Thyroid gland (tissue), 4 donors: ENCODE measurements around the gene RHBDF2. TPM values are rescaled to one million over a fixed set of nuclear protein-coding genes. Genes with fewer than 3 reads are reported as not detected.
"Not testable (repeated sequence)": the region's sequence is repeated elsewhere in the genome, so short reads cannot be mapped to it uniquely, and the experiment has no call there.

Source experiments
- DNase-seq, 2 donors: peaks; one replicate each; pipeline ENCODE4 v3.0.0-alpha.2; 2019
- H3K27ac ChIP-seq, 3 donors: fragments of 200-600 bp; sonication (generic); 1 replicate in 2 of 3; 2 replicates in 1 of 3; pipeline ENCODE4 v1.5.1; 2016 to 2019; ENCODE audit warnings: mild to moderate bottlenecking in 1 of 3, moderate library complexity in 1 of 3
- H3K27me3 ChIP-seq: fragments of 200-600 bp; sonication (generic); one replicate; pipeline ENCODE4 v1.5.1; 2019
- H3K36me3 ChIP-seq, 2 donors: fragments of 200-600 bp; sonication (generic); one replicate each; pipeline ENCODE4 v1.5.1; 2016 to 2019
- H3K4me1 ChIP-seq, 2 donors: fragments of 200-600 bp; sonication (generic); one replicate each; pipeline ENCODE4 v1.5.1; 2017 to 2019
- H3K4me3 ChIP-seq, 3 donors: fragments of 200-600 bp; sonication (generic); replicated peaks in 1 of 3; 1 replicate in 2 of 3; 2 replicates in 1 of 3; pipeline ENCODE4 v1.5.1; 2016; ENCODE audit warnings: mild to moderate bottlenecking in 1 of 3
- H3K9me3 ChIP-seq: fragments of 200-600 bp; sonication (generic); one replicate; pipeline ENCODE4 v1.5.1; 2017
- POLR2A ChIP-seq, 2 donors: fragments of 450-650 bp; IDR thresholded peaks; one replicate each; pipeline ENCODE4 v1.6.1; 2017; ENCODE audit warnings: antibody characterized with exemption in 2 of 2, mild to moderate bottlenecking in 2 of 2, moderate library complexity in 1 of 2
- WGBS, 2 donors: methylation state at CpG; one replicate each; pipeline ENCODE4 v1.1.5; 2017; 5-methylcytosine and 5-hydroxymethylcytosine counted together
- intact Hi-C: fragments of 100-400 bp; cut with DNase I; formaldehyde crosslinking; loops from one replicate; pipeline ENCODE4 v1.15.1; 2023
- total RNA-seq, 4 donors: library from RNA; depleted of rRNA; stranded (reverse); fragments of >200 nt; gene quantifications; one replicate each; pipeline ENCODE4 v1.2.3, GENCODE V29; 2016
- TF ChIP-seq, protein P1 (sequence below), 6 experiments: fragments of 200-600 bp in 3 of 6; fragments of 450-650 bp in 3 of 6; sonication (generic) in 3 of 6; IDR thresholded peaks; one replicate each; pipeline ENCODE4 v1.5.1; 2016 to 2019; ENCODE audit warnings: antibody characterized with exemption in 6 of 6, mild to moderate bottlenecking in 2 of 6, inconsistent platforms in 1 of 6, moderate library complexity in 1 of 6

Gene RHBDF2
- total RNA-seq, 4 donors from 2014 or later, result 16.4 to 31.1 (median 22.1) TPM

- no peaks in the 10 kb centered on the region for H3K9me3 ChIP-seq
- TF ChIP-seq, protein P1, sequence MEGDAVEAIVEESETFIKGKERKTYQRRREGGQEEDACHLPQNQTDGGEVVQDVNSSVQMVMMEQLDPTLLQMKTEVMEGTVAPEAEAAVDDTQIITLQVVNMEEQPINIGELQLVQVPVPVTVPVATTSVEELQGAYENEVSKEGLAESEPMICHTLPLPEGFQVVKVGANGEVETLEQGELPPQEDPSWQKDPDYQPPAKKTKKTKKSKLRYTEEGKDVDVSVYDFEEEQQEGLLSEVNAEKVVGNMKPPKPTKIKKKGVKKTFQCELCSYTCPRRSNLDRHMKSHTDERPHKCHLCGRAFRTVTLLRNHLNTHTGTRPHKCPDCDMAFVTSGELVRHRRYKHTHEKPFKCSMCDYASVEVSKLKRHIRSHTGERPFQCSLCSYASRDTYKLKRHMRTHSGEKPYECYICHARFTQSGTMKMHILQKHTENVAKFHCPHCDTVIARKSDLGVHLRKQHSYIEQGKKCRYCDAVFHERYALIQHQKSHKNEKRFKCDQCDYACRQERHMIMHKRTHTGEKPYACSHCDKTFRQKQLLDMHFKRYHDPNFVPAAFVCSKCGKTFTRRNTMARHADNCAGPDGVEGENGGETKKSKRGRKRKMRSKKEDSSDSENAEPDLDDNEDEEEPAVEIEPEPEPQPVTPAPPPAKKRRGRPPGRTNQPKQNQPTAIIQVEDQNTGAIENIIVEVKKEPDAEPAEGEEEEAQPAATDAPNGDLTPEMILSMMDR (IDR thresholded peaks at IDR 0.05), result no peak
- peak in 1 of 2 donors; percentile 11 for TF ChIP-seq POLR2A (IDR thresholded peaks at IDR 0.05)
- no peaks in the 10 kb centered on the region for H3K36me3 ChIP-seq
- peak overlapping the region; percentile 32 to 46 (median 36) for H3K27ac ChIP-seq
- H3K4me1 ChIP-seq, result peaks cover 10 to 19% of the 10 kb centered on the region in 2 donors
- no peak overlapping the region for H3K4me3 ChIP-seq
- intact Hi-C loops, result no loop called here
- 72 to 76% methylated on average over 15 to 22 of the region's 22 CpGs for WGBS, 2 donors
- peak; percentile 43 to 46 for DNase-seq
- no peaks in the 10 kb centered on the region for H3K27me3 ChIP-seq
Measured at GRCh38 chr17:76515274-76515949, 14.2 kb upstream of the RHBDF2 start.

- H3K27ac ChIP-seq, result not testable (repeated sequence)
Measured at GRCh38 chr17:76514355-76514754, 13.1 kb upstream of the RHBDF2 start.

GRCh38 chr17:76513306-76513692 lies 12.1 kb upstream of the RHBDF2 start:
- H3K4me3 ChIP-seq, result no peak overlapping the region
- H3K27ac ChIP-seq, result no peak overlapping the region
- peaks cover 10 to 19% of the 10 kb centered on the region in 2 donors for H3K4me1 ChIP-seq
- DNase-seq, result no peak
- H3K36me3 ChIP-seq, result no peaks in the 10 kb centered on the region
- TF ChIP-seq, protein P1 (IDR thresholded peaks at IDR 0.05), result no peak
- no peak for TF ChIP-seq POLR2A (IDR thresholded peaks at IDR 0.05)
- H3K27me3 ChIP-seq, result no peaks in the 10 kb centered on the region
- WGBS, 2 donors, result 72 to 73% methylated on average over 6 of the region's 6 CpGs
- no peaks in the 10 kb centered on the region for H3K9me3 ChIP-seq
- intact Hi-C loops, result no loop called here

More at GRCh38 chr17:76514355-76514754, 13.1 kb upstream of the RHBDF2 start:
- H3K4me3 ChIP-seq, DNase-seq, H3K27me3 ChIP-seq, H3K36me3 ChIP-seq, H3K9me3 ChIP-seq, intact Hi-C loops: not testable (repeated sequence)
- peaks cover 10 to 19% of the 10 kb centered on the region in 2 donors for H3K4me1 ChIP-seq
- WGBS, 2 donors, result 95 to 97% methylated on average over 6 of the region's 6 CpGs

- Histone ChIP-seq H3K4me1 (peaks cover 5 to 15% of the 10 kb centered on the region in 2 donors), H3K27me3 (no peaks in the 10 kb centered on the region), H3K27ac (no peak overlapping the region), H3K36me3 (no peaks in the 10 kb centered on the region), H3K9me3 (no peaks in the 10 kb centered on the region), H3K4me3 (no peak overlapping the region)
- no peak for TF ChIP-seq POLR2A (IDR thresholded peaks at IDR 0.05)
- TF ChIP-seq, protein P1 (IDR thresholded peaks at IDR 0.05), result no peak
- DNase-seq, result no peak
- intact Hi-C loops, result no loop called here
- WGBS, 2 donors, result 81 to 87% methylated on average over 16 to 22 of the region's 22 CpGs
Measured at GRCh38 chr17:76512366-76513305, 11.4 kb upstream of the RHBDF2 start.

GRCh38 chr17:76511668-76512365 lies 10.6 kb upstream of the RHBDF2 start:
- no peaks in the 10 kb centered on the region for H3K27me3 ChIP-seq
- H3K36me3 ChIP-seq, result no peaks in the 10 kb centered on the region
- 83 to 86% methylated on average over 13 of the region's 13 CpGs for WGBS, 2 donors
- H3K4me1 ChIP-seq, result peaks cover 0 to 8% of the 10 kb centered on the region in 2 donors
- H3K4me3 ChIP-seq, result no peak overlapping the region
- no peak overlapping the region for H3K27ac ChIP-seq
- intact Hi-C loops, result no loop called here
- TF ChIP-seq POLR2A (IDR thresholded peaks at IDR 0.05), result no peak
- TF ChIP-seq, protein P1 (IDR thresholded peaks at IDR 0.05), result no peak
- no peak for DNase-seq
- H3K9me3 ChIP-seq, result no peaks in the 10 kb centered on the region
